ENCODE data around the gene SLC27A4. TPM values are rescaled to one million over a fixed set of nuclear protein-coding genes. Genes with fewer than 3 reads are reported as not detected.

The SLC27A4 gene
- total and polyA plus RNA-seq, 4 donors = 23.1 to 56.8 (median 45.0) TPM

DNA sequence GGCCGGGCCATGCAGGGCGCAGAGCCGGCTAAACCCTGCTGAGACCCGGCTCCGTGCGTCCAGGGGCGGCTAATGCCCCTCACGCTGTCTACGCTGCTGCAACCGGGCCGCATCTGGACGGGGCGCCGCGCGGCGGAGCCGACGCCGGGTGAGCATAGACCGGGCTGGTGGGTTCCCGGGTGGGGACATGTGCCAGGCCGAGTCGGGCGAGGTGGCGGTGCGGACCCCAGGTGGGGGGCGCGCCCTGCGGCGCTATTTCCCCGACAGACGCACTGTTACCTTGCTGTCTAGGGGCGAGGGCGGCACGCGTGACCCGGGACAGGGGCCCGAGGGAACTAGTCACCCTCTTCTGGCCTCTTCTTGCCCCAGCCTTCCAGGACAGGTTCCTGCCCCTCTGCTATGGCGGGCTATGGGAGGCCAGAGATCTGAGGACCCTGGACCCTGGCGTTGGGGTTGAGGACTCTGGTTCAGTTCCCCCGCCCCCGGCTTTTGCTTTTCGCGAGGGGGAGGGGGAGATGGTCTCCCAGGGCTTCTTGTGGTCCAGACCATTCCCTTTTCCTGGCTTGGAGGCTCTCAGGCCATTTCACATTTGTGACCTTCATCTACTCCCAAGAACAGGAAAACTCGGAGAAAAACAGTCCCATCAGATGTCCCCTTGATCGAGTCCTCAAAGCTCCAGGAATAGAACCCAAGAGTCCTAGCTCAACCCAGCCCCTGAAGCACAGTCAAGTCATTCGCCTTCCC lies 536 bp downstream of the SLC27A4 start:
- H3K36me3 ChIP-seq (ENCODE audit: control insufficient read depth, insufficient read depth, low read length) = peaks cover 34% of the 10 kb centered on the region
- peaks cover 13% of the 10 kb centered on the region for H3K4me1 ChIP-seq (ENCODE audit: control insufficient read depth, insufficient read depth, low read length)
- no peaks in the 10 kb centered on the region for H3K27me3 ChIP-seq (ENCODE audit: control insufficient read depth, insufficient read depth, low read length)
- peak overlapping the region; percentile 65 for H3K4me3 ChIP-seq (ENCODE audit: low read depth, low read length)
- H3K9me3 ChIP-seq (ENCODE audit: control insufficient read depth, insufficient read depth, low read length) = no peaks in the 10 kb centered on the region
- WGBS (ENCODE audit: insufficient coverage) = 0% methylated on average over 42 of the region's 48 CpGs
- no peak overlapping the region for H3K27ac ChIP-seq (ENCODE audit: low read depth, low read length)
- peak in 1 of 6 donors; percentile 9 for DNase-seq (ENCODE audit: low read depth in 4 of 6, low spot score in 6 of 6)

DNA sequence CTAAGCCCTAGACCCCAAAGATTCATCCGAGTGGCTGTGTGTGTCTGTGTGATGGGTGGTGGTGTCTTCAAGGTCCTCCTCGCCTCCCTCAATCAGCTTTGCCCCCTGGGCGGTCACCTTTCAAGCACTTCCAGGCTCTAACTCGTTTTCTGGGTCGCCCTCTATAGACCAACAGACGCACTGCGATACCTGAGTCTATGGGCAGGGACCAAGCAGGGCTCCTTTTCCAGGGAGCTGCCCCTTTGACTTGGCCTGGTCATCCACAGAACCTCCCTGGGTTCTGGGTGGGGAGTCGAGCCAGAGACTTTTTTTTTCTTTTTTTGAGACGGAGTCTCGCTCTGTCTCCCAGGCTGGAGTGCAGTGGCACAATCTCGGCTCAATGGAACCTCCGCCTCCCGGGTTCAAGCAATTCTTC lies 1.1 kb downstream of the SLC27A4 start:
- peaks cover 37% of the 10 kb centered on the region for H3K36me3 ChIP-seq (ENCODE audit: control insufficient read depth, insufficient read depth, low read length)
- peak in 2 of 6 donors; percentile 54 to 74 for DNase-seq (ENCODE audit: low read depth in 4 of 6, low spot score in 6 of 6)
- peaks cover 13% of the 10 kb centered on the region for H3K4me1 ChIP-seq (ENCODE audit: control insufficient read depth, insufficient read depth, low read length)
- WGBS (ENCODE audit: insufficient coverage) = 20% methylated on average over 6 of the region's 13 CpGs
- no peaks in the 10 kb centered on the region for H3K27me3 ChIP-seq (ENCODE audit: control insufficient read depth, insufficient read depth, low read length)
- H3K4me3 ChIP-seq (ENCODE audit: low read depth, low read length) = peak overlapping the region; percentile 65
- H3K9me3 ChIP-seq (ENCODE audit: control insufficient read depth, insufficient read depth, low read length) = no peaks in the 10 kb centered on the region
- no peak overlapping the region for H3K27ac ChIP-seq (ENCODE audit: low read depth, low read length)

DNA sequence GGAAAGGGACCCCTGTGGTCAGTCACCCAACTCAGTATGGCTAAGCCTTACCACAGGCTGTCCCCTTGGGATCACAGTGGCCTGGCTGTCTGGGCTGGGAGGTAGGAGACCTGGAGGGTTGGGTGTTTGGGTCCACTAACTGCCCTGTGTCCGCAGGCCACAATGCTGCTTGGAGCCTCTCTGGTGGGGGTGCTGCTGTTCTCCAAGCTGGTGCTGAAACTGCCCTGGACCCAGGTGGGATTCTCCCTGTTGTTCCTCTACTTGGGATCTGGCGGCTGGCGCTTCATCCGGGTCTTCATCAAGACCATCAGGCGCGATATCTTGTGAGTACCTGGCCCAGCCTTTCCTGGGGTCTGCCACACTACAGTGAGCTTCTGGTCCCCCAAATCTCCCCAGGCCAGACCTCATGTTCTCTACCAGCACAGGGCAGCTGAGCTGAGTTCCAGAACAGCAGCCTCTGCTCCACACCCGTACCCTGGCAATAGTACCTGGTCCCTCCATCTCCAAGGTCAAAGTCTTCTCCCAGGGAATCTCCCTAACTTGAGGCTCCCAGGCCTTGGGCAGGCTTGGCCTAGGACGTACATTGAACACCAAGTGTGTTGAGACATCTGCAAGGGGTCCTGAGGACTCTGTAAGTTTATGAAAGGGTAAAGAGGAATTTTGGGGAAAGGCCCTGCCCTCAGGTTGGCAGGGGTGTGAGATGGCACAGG lies 2.8 kb downstream of the SLC27A4 start:
- Histone ChIP-seq H3K9me3 (ENCODE audit: control insufficient read depth, insufficient read depth, low read length) (no peaks in the 10 kb centered on the region), H3K4me1 (ENCODE audit: control insufficient read depth, insufficient read depth, low read length) (peaks cover 13% of the 10 kb centered on the region), H3K27me3 (ENCODE audit: control insufficient read depth, insufficient read depth, low read length) (no peaks in the 10 kb centered on the region), H3K27ac (ENCODE audit: low read depth, low read length) (no peak overlapping the region), H3K4me3 (ENCODE audit: low read depth, low read length) (no peak overlapping the region), H3K36me3 (ENCODE audit: control insufficient read depth, insufficient read depth, low read length) (peaks cover 54% of the 10 kb centered on the region)
- WGBS (ENCODE audit: insufficient coverage) = 97% methylated on average over 8 of the region's 8 CpGs
- no peak for DNase-seq (ENCODE audit: low read depth in 4 of 6, low spot score in 6 of 6)

DNA sequence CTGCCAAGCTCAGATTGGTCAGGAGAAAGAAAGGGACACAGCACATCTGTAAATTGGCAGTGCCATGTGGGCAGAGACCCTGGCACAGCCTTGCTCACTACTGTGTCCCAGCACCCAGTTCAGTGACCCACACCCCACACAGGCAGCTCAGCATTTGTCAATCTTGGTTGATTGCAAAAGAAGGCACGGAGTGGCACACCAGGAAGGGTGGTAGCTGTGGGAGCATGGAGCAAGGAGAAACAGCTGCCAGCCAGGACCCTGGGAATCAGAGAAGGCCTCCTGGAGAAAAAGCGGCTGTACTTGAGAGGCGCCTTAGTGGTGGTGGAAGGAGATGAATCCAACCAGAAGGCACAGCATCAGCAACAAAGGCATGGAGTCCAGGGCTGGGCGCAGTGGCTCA lies 3.5 kb downstream of the SLC27A4 start:
- Histone ChIP-seq H3K9me3 (ENCODE audit: control insufficient read depth, insufficient read depth, low read length) (no peaks in the 10 kb centered on the region), H3K36me3 (ENCODE audit: control insufficient read depth, insufficient read depth, low read length) (peaks cover 60% of the 10 kb centered on the region), H3K4me3 (ENCODE audit: low read depth, low read length) (no peak overlapping the region), H3K27me3 (ENCODE audit: control insufficient read depth, insufficient read depth, low read length) (no peaks in the 10 kb centered on the region), H3K27ac (ENCODE audit: low read depth, low read length) (no peak overlapping the region), H3K4me1 (ENCODE audit: control insufficient read depth, insufficient read depth, low read length) (peaks cover 13% of the 10 kb centered on the region)
- WGBS (ENCODE audit: insufficient coverage) = 98% methylated on average over 4 of the region's 4 CpGs
- DNase-seq (ENCODE audit: low read depth in 4 of 6, low spot score in 6 of 6) = no peak

DNA sequence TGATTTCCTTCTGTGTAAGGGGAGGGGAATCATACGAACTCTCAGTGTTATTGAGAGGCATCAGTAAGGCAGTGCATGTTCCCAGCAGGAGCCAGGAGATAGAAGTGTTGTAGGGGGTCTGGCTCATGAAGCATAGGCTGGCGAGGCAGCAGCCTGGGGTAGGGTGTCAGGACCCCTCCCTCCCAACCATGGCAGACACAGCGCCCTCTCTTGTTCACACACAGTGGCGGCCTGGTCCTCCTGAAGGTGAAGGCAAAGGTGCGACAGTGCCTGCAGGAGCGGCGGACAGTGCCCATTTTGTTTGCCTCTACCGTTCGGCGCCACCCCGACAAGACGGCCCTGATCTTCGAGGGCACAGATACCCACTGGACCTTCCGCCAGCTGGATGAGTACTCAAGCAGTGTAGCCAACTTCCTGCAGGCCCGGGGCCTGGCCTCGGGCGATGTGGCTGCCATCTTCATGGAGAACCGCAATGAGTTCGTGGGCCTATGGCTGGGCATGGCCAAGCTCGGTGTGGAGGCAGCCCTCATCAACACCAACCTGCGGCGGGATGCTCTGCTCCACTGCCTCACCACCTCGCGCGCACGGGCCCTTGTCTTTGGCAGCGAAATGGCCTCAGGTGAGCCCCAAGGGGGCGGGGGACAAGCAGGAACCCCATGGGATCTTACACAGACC lies 4.7 kb downstream of the SLC27A4 start:
- peaks cover 72% of the 10 kb centered on the region for H3K36me3 ChIP-seq (ENCODE audit: control insufficient read depth, insufficient read depth, low read length)
- DNase-seq (ENCODE audit: low read depth in 4 of 6, low spot score in 6 of 6) = no peak
- 95% methylated on average over 20 of the region's 28 CpGs for WGBS (ENCODE audit: insufficient coverage)
- no peaks in the 10 kb centered on the region for H3K9me3 ChIP-seq (ENCODE audit: control insufficient read depth, insufficient read depth, low read length)
- peaks cover 10% of the 10 kb centered on the region for H3K4me1 ChIP-seq (ENCODE audit: control insufficient read depth, insufficient read depth, low read length)
- H3K4me3 ChIP-seq (ENCODE audit: low read depth, low read length) = no peak overlapping the region
- no peak overlapping the region for H3K27ac ChIP-seq (ENCODE audit: low read depth, low read length)
- no peaks in the 10 kb centered on the region for H3K27me3 ChIP-seq (ENCODE audit: control insufficient read depth, insufficient read depth, low read length)

DNA sequence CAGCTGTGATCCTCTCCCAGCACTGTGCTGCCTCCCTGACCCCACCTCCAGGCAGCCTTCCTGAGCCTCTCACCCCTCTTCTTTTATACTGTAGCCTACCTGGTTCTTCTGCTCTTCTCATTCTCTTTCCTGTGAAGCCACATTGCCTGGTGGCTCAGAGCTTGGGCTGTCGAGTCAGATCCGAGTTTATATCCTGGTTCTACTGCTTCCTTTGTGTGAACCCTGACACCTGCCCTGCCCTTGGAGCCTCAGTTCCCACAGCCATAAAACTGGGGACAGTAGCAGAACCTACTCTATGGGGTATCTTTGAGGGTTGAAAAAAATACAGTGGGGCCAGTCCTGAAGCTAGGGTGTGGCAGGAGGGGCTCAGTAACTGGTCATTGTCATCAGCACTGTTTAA lies 8.8 kb downstream of the SLC27A4 start:
- 100% methylated on average over 2 of the region's 2 CpGs for WGBS (ENCODE audit: insufficient coverage)
- no peaks in the 10 kb centered on the region for H3K9me3 ChIP-seq (ENCODE audit: control insufficient read depth, insufficient read depth, low read length)
- DNase-seq (ENCODE audit: low read depth in 4 of 6, low spot score in 6 of 6) = no peak
- peaks cover 85% of the 10 kb centered on the region for H3K36me3 ChIP-seq (ENCODE audit: control insufficient read depth, insufficient read depth, low read length)
- H3K27me3 ChIP-seq (ENCODE audit: control insufficient read depth, insufficient read depth, low read length) = no peaks in the 10 kb centered on the region
- no peak overlapping the region for H3K4me3 ChIP-seq (ENCODE audit: low read depth, low read length)
- H3K4me1 ChIP-seq (ENCODE audit: control insufficient read depth, insufficient read depth, low read length) = no peaks in the 10 kb centered on the region
- H3K27ac ChIP-seq (ENCODE audit: low read depth, low read length) = no peak overlapping the region

DNA sequence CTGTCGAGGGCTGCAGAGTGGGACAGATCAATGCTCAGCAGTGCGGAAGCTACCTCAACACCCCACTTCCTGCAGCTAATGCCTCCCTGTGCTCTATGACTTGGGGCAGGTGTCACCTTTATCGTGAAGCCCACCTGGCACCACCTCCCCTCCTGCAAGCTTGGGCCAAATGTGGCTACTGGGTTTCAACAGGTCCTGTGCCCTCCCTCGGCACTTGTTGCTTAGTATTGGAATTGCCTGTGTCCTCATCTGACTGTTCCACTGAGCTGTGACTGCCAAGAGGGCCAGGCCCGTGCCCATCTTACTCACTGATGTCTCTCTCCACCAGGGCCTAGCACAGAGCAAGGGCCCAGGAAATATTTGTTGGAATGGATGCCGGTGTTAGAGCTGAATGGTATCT lies 9.4 kb downstream of the SLC27A4 start:
- no peak for DNase-seq (ENCODE audit: low read depth in 4 of 6, low spot score in 6 of 6)
- no peak overlapping the region for H3K4me3 ChIP-seq (ENCODE audit: low read depth, low read length)
- H3K27ac ChIP-seq (ENCODE audit: low read depth, low read length) = no peak overlapping the region
- no peaks in the 10 kb centered on the region for H3K27me3 ChIP-seq (ENCODE audit: control insufficient read depth, insufficient read depth, low read length)
- no peaks in the 10 kb centered on the region for H3K9me3 ChIP-seq (ENCODE audit: control insufficient read depth, insufficient read depth, low read length)
- H3K36me3 ChIP-seq (ENCODE audit: control insufficient read depth, insufficient read depth, low read length) = peaks cover 85% of the 10 kb centered on the region
- 98% methylated on average over 4 of the region's 6 CpGs for WGBS (ENCODE audit: insufficient coverage)
- no peaks in the 10 kb centered on the region for H3K4me1 ChIP-seq (ENCODE audit: control insufficient read depth, insufficient read depth, low read length)

DNA sequence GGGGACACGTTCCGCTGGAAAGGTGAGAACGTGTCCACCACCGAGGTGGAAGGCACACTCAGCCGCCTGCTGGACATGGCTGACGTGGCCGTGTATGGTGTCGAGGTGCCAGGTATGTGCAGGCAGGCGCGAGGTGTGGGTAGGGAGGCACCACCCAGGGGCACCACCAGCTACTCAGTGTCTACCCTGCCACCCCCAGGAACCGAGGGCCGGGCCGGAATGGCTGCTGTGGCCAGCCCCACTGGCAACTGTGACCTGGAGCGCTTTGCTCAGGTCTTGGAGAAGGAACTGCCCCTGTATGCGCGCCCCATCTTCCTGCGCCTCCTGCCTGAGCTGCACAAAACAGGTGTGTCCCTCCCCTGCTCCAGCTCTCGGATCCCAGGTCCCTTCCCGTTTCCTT lies 15.1 kb downstream of the SLC27A4 start:
- Histone ChIP-seq H3K4me3 (ENCODE audit: low read depth, low read length) (no peak overlapping the region), H3K4me1 (ENCODE audit: control insufficient read depth, insufficient read depth, low read length) (no peaks in the 10 kb centered on the region), H3K27me3 (ENCODE audit: control insufficient read depth, insufficient read depth, low read length) (no peaks in the 10 kb centered on the region), H3K9me3 (ENCODE audit: control insufficient read depth, insufficient read depth, low read length) (no peaks in the 10 kb centered on the region), H3K36me3 (ENCODE audit: control insufficient read depth, insufficient read depth, low read length) (peaks cover 80% of the 10 kb centered on the region), H3K27ac (ENCODE audit: low read depth, low read length) (no peak overlapping the region)
- 96% methylated on average over 19 of the region's 19 CpGs for WGBS (ENCODE audit: insufficient coverage)
- DNase-seq (ENCODE audit: low read depth in 4 of 6, low spot score in 6 of 6) = no peak

DNA sequence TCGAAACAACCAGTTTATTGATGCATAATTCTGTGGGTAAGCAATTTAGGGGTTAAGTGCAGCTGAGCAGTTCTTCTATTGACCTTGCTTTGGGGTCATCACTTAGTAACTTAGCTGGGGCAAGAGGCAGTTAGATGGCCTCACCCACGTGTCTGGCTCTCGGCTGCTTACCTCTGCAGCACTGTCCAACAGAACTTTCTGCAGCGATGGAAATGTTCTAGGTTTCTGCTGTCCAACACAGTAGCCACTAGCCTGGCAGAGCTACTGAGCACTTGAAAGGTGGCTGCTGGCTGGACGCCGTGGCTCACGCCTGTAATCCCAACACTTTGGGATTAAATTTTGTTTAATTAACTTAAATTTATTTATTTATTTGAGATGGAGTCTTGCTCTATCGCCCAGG lies 17.8 kb downstream of the SLC27A4 start:
- no peak for DNase-seq (ENCODE audit: low read depth in 4 of 6, low spot score in 6 of 6)
- Histone ChIP-seq H3K4me3 (ENCODE audit: low read depth, low read length) (no peak overlapping the region), H3K9me3 (ENCODE audit: control insufficient read depth, insufficient read depth, low read length) (no peaks in the 10 kb centered on the region), H3K4me1 (ENCODE audit: control insufficient read depth, insufficient read depth, low read length) (peaks cover 14% of the 10 kb centered on the region), H3K27me3 (ENCODE audit: control insufficient read depth, insufficient read depth, low read length) (no peaks in the 10 kb centered on the region), H3K27ac (ENCODE audit: low read depth, low read length) (no peak overlapping the region), H3K36me3 (ENCODE audit: control insufficient read depth, insufficient read depth, low read length) (peaks cover 79% of the 10 kb centered on the region)
- WGBS (ENCODE audit: insufficient coverage) = 75% methylated on average over 4 of the region's 8 CpGs

Measured in spinal cord (tissue), 10 donors.